ENCODE measurements around the gene FNBP1. TPM values are rescaled to one million over a fixed set of nuclear protein-coding genes. Genes with fewer than 3 reads are reported as not detected.
A peak's percentile ranks its signal among the peaks of the same experiment; 100 is the strongest.
"Not testable (repeated sequence)": the region's sequence is repeated elsewhere in the genome, so short reads cannot be mapped to it uniquely, and the experiment has no call there.

Gene FNBP1
- total and polyA plus RNA-seq, 2 experiments from 2014 or later: 26.6 to 28.8 TPM

GRCh38 chr9:129938291-129938979, 104.6 kb downstream of the FNBP1 start (continued):
- TF ChIP-seq ZNF462 (CRISPR knock-in tag; IDR thresholded peaks at IDR 0.05) (no peak), EZH2phosphoT487 (IDR thresholded peaks at IDR 0.05; ENCODE audit: unreplicated experiment) (no peak), POLR2AphosphoS5 (IDR thresholded peaks at IDR 0.05; ENCODE audit: low read depth) (no peak)

- not testable (repeated sequence) for H3K4me3 Mint-ChIP-seq; H3K9me3 Mint-ChIP-seq; H4K20me1 ChIP-seq (replicated peaks; ENCODE audit: insufficient read depth); H3K36me3 ChIP-seq (ENCODE audit: insufficient read depth); H3K27me3 ChIP-seq (ENCODE audit: insufficient read depth); H3K9me2 ChIP-seq (ENCODE audit: insufficient read depth); ATAC-seq; H3K4me3 ChIP-seq; H3F3A ChIP-seq (replicated peaks; ENCODE audit: low read depth); H2AFZ ChIP-seq; H3K79me2 ChIP-seq (replicated peaks; ENCODE audit: insufficient read depth); H3K27me3 Mint-ChIP-seq (ENCODE audit: insufficient read depth, low read depth, poor library complexity); DNase-seq (ENCODE audit: low spot score)
- Histone ChIP-seq H3K4me1 (ENCODE audit: insufficient read depth) (peaks cover 35% of the 10 kb centered on the region), H3K4me2 (0 out of 2 replicates have a peak overlapping the region, but pooled peaks have one; percentile 63), H3K27ac (ENCODE audit: low read depth) (peak overlapping the region; percentile 21)
- Mint-ChIP-seq H3K4me1 (peaks cover 34% of the 10 kb centered on the region), H3K36me3 (ENCODE audit: low read depth) (peaks cover 25% of the 10 kb centered on the region), H3K27ac (peak overlapping the region; percentile 80; the same call in 1 of the 2 replicates)
These were observed 105.1 kb downstream of the FNBP1 start for GRCh38 chr9:129937879-129938278.
